ENCODE measurements around the gene TECPR2. TPM values are rescaled to one million over a fixed set of nuclear protein-coding genes. Genes with fewer than 3 reads are reported as not detected.

TECPR2 gene
- total and polyA plus RNA-seq, 10 donors, result 1.1 to 46.6 (median 26.7) TPM

DNA sequence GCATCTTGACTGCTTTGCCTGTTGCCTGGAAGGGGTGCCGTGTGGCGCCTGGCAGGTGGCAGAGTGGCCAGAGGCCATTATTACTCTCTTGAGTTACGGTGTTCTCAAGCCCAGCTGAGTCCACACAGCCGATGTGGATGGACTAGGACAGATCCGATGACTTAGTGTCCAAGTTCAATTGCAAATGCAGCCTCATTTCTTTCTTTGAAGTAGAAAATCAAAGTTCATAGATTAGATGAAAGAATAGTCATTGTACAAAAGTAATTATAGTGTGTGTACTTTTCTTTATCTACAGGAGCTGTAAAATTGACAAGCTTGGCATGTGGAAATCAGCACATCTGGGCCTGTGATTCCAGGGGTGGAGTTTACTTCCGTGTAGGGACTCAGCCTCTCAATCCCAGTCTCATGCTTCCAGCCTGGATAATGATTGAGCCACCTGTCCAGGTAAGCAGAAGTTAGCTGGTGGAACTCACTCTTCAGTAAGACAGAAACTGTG lies 102.2 kb downstream of the TECPR2 start:
- no peaks in the 10 kb centered on the region for H3K9me3 ChIP-seq
- peaks cover 0 to 82% (median 19%) of the 10 kb centered on the region in 6 donors for H3K36me3 ChIP-seq
- TF ChIP-seq, protein P1, sequence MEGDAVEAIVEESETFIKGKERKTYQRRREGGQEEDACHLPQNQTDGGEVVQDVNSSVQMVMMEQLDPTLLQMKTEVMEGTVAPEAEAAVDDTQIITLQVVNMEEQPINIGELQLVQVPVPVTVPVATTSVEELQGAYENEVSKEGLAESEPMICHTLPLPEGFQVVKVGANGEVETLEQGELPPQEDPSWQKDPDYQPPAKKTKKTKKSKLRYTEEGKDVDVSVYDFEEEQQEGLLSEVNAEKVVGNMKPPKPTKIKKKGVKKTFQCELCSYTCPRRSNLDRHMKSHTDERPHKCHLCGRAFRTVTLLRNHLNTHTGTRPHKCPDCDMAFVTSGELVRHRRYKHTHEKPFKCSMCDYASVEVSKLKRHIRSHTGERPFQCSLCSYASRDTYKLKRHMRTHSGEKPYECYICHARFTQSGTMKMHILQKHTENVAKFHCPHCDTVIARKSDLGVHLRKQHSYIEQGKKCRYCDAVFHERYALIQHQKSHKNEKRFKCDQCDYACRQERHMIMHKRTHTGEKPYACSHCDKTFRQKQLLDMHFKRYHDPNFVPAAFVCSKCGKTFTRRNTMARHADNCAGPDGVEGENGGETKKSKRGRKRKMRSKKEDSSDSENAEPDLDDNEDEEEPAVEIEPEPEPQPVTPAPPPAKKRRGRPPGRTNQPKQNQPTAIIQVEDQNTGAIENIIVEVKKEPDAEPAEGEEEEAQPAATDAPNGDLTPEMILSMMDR (IDR thresholded peaks at IDR 0.05 in 8 of 11, conservative IDR thresholded peaks at IDR 0.05 in 3 of 11), result no peak
- TF ChIP-seq POLR2AphosphoS5 (IDR thresholded peaks at IDR 0.05) (no peak), POLR2A (IDR thresholded peaks at IDR 0.05) (no peak)
- H3K4me1 ChIP-seq, result no peaks in the 10 kb centered on the region
- H3K27me3 ChIP-seq (replicated peaks in 1 of 7), result no peaks in the 10 kb centered on the region
- H3K27ac ChIP-seq, result no peak overlapping the region
- peak; percentile 8 for DNase-seq
- intact Hi-C loops (cut with DNase I; ENCODE audit: low total_unique reads), result no loop called here
- H3K4me3 ChIP-seq, result no peak overlapping the region
- whole genome bisulfite sequencing, 5 donors, result 92 to 97% (median 96%) methylated on average over 6 of the region's 6 CpGs

DNA sequence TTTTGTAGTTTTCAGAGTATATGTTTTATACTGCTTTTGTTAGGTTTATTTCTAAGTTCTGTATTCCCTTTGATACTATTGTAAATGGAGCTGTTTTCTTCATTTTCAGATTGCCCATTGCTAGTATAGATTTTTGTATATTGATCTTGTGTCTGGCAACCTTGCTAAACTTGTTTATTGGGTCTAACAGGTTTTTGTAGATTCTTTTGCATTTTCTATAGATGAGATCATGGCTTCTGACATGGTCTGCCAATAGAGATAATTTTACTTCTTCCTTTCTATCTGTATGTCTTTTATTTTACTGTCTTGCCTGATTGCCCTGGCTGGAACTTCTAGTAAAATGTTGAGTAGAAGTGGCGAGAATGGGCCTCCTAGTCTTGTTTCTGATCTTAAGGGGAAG lies 106.5 kb downstream of the TECPR2 start:
- peaks cover 0 to 12% (median 8%) of the 10 kb centered on the region in 6 donors for H3K4me1 ChIP-seq
- no peak overlapping the region for H3K4me3 ChIP-seq
- TF ChIP-seq POLR2A (IDR thresholded peaks at IDR 0.05), result no peak
- no peak for TF ChIP-seq POLR2AphosphoS5 (IDR thresholded peaks at IDR 0.05)
- TF ChIP-seq, protein P1 (IDR thresholded peaks at IDR 0.05 in 8 of 11, conservative IDR thresholded peaks at IDR 0.05 in 3 of 11), result no peak

DNA sequence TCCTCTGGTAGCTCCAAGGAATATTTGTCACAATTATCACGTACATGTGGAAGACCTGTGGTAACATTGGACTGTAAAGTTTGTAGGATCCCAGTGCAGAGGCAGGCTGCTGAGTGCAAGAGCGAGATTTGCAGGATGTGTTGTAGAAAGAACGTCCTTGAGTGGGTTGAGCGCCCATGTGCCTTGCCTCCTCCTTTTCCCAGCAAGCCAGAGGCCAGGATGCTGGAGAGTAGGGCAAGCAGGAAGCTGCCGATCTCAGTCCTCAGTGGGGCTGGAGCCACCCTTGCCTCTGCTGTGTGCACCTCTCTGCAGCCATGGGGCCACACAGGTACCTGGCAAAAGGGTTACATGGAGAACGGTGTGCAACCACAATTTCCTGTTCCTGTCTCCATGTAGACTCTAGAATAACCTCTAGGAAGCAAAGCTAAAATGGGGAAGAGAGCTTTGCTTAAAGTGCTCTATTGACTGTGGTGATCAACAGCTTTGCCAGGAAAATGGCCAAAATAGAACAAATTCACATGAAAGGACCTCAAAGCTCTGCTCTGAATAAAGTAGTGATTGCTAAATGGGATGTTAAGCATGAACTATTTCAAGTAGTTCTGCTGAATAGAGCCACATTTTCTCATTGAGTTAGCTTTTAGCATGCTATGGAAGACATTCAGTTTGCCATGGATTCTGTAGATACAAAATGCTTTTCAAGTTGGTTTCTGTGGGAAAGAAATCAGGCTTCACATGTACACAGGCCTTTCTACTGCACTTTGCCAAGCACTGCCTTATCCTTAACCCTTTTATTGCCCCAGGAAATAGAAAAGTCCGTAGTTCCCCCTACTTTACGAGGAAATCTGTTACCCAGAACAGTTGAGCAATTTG lies 109.4 kb downstream of the TECPR2 start:
- Histone ChIP-seq H3K4me3 (no peak overlapping the region), H3K27ac (peak overlapping the region in 1 of 8 donors; percentile 19), H3K27me3 (replicated peaks in 1 of 7) (no peaks in the 10 kb centered on the region), H3K36me3 (peaks cover 0 to 82% (median 0%) of the 10 kb centered on the region in 6 donors), H3K9me3 (no peaks in the 10 kb centered on the region), H3K4me1 (peaks cover 0 to 22% (median 9%) of the 10 kb centered on the region in 6 donors)
- WGBS, 5 donors, result 56 to 69% (median 63%) methylated on average over 8 of the region's 8 CpGs
- intact Hi-C loops (cut with DNase I; ENCODE audit: low total_unique reads), result no loop called here
- peak in 2 of 3 donors; percentile 29 to 38 for TF ChIP-seq POLR2AphosphoS5 (IDR thresholded peaks at IDR 0.05)
- TF ChIP-seq, protein P1 (IDR thresholded peaks at IDR 0.05 in 8 of 11, conservative IDR thresholded peaks at IDR 0.05 in 3 of 11), result no peak
- DNase-seq, result peak; percentile 43

More for the DNA sequence above, 106.5 kb downstream of the TECPR2 start:
- H3K9me3 ChIP-seq, result no peaks in the 10 kb centered on the region
- H3K36me3 ChIP-seq, result peaks cover 0 to 88% (median 16%) of the 10 kb centered on the region in 6 donors
- intact Hi-C loops (cut with DNase I; ENCODE audit: low total_unique reads), result no loop called here
- H3K27me3 ChIP-seq (replicated peaks in 1 of 7), result no peaks in the 10 kb centered on the region
- WGBS, 5 donors, result 88 to 96% (median 93%) methylated on average over 1 of the region's 1 CpG
- H3K27ac ChIP-seq, result no peak overlapping the region
- DNase-seq, result no peak

DNA sequence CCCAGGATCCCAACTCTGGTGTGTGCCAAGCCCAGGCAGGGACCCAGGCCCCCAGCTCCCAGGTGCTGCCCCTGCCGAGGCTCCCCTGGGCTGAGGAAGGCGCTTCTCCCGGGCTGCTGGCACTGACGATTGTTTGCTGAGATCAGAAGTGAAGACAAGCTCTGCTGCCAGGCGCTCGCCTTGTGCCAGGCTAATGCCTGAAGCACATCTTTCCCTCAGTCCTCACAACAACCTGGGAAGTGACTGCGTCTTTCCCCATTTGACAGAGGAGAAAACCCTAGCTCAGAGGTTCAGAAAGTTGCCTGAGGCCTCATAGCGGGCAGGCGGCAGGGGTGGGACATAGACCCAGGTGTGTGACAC lies 110.0 kb downstream of the TECPR2 start:
- H3K4me3 ChIP-seq, result no peak overlapping the region
- WGBS, 5 donors, result 87 to 94% (median 92%) methylated on average over 6 to 9 of the region's 9 CpGs
- H3K9me3 ChIP-seq, result no peaks in the 10 kb centered on the region
- intact Hi-C loops (cut with DNase I; ENCODE audit: low total_unique reads), result no loop called here
- TF ChIP-seq, protein P1 (IDR thresholded peaks at IDR 0.05 in 8 of 11, conservative IDR thresholded peaks at IDR 0.05 in 3 of 11), result no peak
- TF ChIP-seq POLR2AphosphoS5 (IDR thresholded peaks at IDR 0.05) (no peak), POLR2A (IDR thresholded peaks at IDR 0.05) (no peak)
- peaks cover 0 to 22% (median 9%) of the 10 kb centered on the region in 6 donors for H3K4me1 ChIP-seq
- DNase-seq, result peak; percentile 32
- H3K27me3 ChIP-seq (replicated peaks in 1 of 7), result no peaks in the 10 kb centered on the region
- H3K27ac ChIP-seq, result peak overlapping the region in 1 of 8 donors; percentile 19
- peaks cover 0 to 76% (median 0%) of the 10 kb centered on the region in 6 donors for H3K36me3 ChIP-seq

All from spleen (tissue), 11 donors.